ENCODE data around the gene DCLK2. TPM values are rescaled to one million over a fixed set of nuclear protein-coding genes. Genes with fewer than 3 reads are reported as not detected.

The DCLK2 gene
- total RNA-seq, 1 donor = 13.0 TPM

DNA sequence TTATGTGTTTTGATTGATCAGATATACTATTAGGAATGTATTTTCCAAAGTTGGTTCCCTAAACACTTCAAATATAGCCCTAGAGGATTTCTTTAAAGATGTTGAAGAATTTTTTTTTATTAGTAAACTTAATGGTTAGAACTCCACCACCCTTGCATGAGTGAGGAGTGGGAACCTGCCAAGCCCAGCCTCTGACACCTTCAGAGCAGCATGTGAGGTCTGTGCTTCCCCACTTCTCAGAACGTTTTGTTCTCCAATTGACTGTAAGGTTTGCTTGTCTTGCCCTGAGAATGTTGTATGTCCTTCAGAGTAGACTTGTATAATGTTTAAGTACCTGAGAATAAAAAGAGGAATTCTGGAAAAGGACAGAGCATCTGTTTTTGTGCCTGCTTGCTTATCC, 126.8 kb downstream of the DCLK2 start:
- TF ChIP-seq, protein P1, sequence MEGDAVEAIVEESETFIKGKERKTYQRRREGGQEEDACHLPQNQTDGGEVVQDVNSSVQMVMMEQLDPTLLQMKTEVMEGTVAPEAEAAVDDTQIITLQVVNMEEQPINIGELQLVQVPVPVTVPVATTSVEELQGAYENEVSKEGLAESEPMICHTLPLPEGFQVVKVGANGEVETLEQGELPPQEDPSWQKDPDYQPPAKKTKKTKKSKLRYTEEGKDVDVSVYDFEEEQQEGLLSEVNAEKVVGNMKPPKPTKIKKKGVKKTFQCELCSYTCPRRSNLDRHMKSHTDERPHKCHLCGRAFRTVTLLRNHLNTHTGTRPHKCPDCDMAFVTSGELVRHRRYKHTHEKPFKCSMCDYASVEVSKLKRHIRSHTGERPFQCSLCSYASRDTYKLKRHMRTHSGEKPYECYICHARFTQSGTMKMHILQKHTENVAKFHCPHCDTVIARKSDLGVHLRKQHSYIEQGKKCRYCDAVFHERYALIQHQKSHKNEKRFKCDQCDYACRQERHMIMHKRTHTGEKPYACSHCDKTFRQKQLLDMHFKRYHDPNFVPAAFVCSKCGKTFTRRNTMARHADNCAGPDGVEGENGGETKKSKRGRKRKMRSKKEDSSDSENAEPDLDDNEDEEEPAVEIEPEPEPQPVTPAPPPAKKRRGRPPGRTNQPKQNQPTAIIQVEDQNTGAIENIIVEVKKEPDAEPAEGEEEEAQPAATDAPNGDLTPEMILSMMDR (IDR thresholded peaks at IDR 0.05; ENCODE audit: insufficient read depth, low read depth, low read length) = no peak
- no peak overlapping the region for H3K4me3 ChIP-seq (ENCODE audit: low read depth, low read length)
- no peak for DNase-seq (ENCODE audit: low read depth)

DNA sequence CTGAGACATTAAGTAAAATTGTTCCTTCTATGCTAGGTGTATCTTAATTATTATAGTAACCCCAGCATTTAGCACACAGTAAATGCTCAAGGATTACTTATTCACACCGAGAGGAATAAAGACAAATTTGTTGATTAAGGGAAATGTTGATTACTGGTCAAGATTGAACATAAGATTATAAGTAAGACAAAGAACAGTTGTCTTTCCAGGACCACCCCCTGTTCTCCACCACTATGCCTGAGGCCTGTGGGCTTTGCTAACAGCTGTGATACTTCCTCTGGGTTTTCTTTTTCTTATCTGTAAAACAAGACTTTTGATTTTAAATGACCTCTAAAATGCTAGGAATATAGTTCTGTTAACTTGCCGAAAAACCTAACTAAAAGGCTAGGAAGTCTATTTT, 128.0 kb downstream of the DCLK2 start:
- TF ChIP-seq, protein P1 (IDR thresholded peaks at IDR 0.05; ENCODE audit: insufficient read depth, low read depth, low read length) = no peak
- no peak overlapping the region for H3K4me3 ChIP-seq (ENCODE audit: low read depth, low read length)
- DNase-seq (ENCODE audit: low read depth) = no peak

DNA sequence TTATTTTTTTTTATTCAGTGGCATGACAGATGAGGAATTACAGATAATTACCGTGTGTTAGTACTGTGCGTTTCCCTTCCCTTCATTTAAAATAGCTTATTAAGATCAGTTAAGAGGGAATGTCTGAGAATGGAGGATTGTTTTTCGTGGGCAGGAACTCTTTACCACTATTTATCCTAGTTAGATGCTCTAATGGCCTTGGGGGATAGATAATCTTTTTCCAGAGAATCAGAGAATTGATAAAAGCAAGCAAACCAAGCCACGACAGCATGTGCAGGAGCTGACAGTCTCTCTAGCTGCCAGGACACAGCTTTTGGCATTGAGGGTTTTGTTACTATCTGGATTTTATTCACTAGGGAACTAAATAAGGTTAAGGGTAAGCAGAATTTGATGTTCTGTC, 128.7 kb downstream of the DCLK2 start:
- TF ChIP-seq, protein P1 (IDR thresholded peaks at IDR 0.05; ENCODE audit: insufficient read depth, low read depth, low read length) = no peak
- DNase-seq (ENCODE audit: low read depth) = no peak

GRCh38 chr4:150207871-150208270, 129.6 kb downstream of the DCLK2 start:
- TF ChIP-seq, protein P1 (IDR thresholded peaks at IDR 0.05; ENCODE audit: insufficient read depth, low read depth, low read length) = no peak
- DNase-seq (ENCODE audit: low read depth) = no peak
- no peak overlapping the region for H3K4me3 ChIP-seq (ENCODE audit: low read depth, low read length)

More for the DNA sequence above, 128.7 kb downstream of the DCLK2 start:
- H3K4me3 ChIP-seq (ENCODE audit: low read depth, low read length) = no peak overlapping the region

GRCh38 chr4:150209140-150209829, 131.0 kb downstream of the DCLK2 start:
- DNase-seq (ENCODE audit: low read depth) = peak; percentile 81
- no peak overlapping the region for H3K4me3 ChIP-seq (ENCODE audit: low read depth, low read length)
- TF ChIP-seq, protein P1 (IDR thresholded peaks at IDR 0.05; ENCODE audit: insufficient read depth, low read depth, low read length) = peak; percentile 72

DNA sequence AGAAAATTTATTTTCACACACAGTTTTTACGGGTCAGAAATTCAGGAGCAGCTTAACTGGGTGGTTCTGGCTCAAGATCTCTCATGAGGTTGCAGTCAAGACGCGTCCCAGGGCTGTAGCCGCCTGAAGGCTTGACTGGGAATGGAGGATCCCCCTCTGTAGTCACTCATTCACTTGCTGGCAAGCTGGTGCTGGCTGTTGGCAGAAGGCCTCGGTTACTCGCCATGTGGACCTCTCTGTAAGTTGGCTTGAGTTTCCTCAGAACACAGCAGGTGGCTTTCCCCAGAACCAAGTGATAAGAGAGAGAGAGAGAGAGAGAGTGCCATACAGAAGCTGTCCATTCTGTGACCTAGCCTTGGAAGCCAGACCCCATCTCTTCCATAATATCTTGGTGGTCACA, 132.8 kb downstream of the DCLK2 start:
- no peak for DNase-seq (ENCODE audit: low read depth)
- no peak overlapping the region for H3K4me3 ChIP-seq (ENCODE audit: low read depth, low read length)
- TF ChIP-seq, protein P1 (IDR thresholded peaks at IDR 0.05; ENCODE audit: insufficient read depth, low read depth, low read length) = no peak

Data from fibroblast of villous mesenchyme (primary cell).